Measurements from ENCODE around the gene ZBTB20.

GRCh38 chr3:114722530-114722929, 424.6 kb downstream of the ZBTB20 start:
- TF ChIP-seq CTCF (IDR thresholded peaks at IDR 0.05): no peak
- TF ChIP-seq POLR2A (IDR thresholded peaks at IDR 0.05): no peak
